ENCODE results near the gene FAM222B.
"Not testable (repeated sequence)": the region's sequence is repeated elsewhere in the genome, so short reads cannot be mapped to it uniquely, and the experiment has no call there.

The FAM222B gene

GRCh38 chr17:28842282-28843012, at the start of gene FAM222B:
FAM222B (minus strand) TSS chr17:28842790; CDS start chr17:28766667, 76,123 bp downstream.
- DNase-seq, result peak; percentile 99

GRCh38 chr17:28892024-28892423, 49.4 kb upstream of the FAM222B start:
- DNase-seq, result no peak

- DNase-seq, result no peak
These were observed 48.6 kb upstream of the FAM222B start for GRCh38 chr17:28891201-28891600.

- DNase-seq, result no peak
These were observed 47.4 kb upstream of the FAM222B start for GRCh38 chr17:28889996-28890395.

GRCh38 chr17:28888832-28889231, 46.2 kb upstream of the FAM222B start:
- DNase-seq, result no peak

- no peak for DNase-seq
These were observed 45.4 kb upstream of the FAM222B start for GRCh38 chr17:28887871-28888471.

- DNase-seq, result no peak
These were observed 43.4 kb upstream of the FAM222B start for GRCh38 chr17:28885951-28886350.

- DNase-seq, result no peak
These were observed 42.8 kb upstream of the FAM222B start for GRCh38 chr17:28885363-28885762.

- no peak for DNase-seq
These were observed 41.5 kb upstream of the FAM222B start for GRCh38 chr17:28883967-28884702.

- no peak for DNase-seq
These were observed 39.7 kb upstream of the FAM222B start for GRCh38 chr17:28882154-28882895.

GRCh38 chr17:28881533-28882056, 39.0 kb upstream of the FAM222B start:
- no peak for DNase-seq

GRCh38 chr17:28880572-28880945, 38.0 kb upstream of the FAM222B start:
- no peak for DNase-seq

GRCh38 chr17:28879886-28880571, 37.4 kb upstream of the FAM222B start:
- DNase-seq, result no peak

GRCh38 chr17:28878981-28879380, 36.4 kb upstream of the FAM222B start:
- peak; percentile 95 for DNase-seq

- DNase-seq, result no peak
These were observed 35.7 kb upstream of the FAM222B start for GRCh38 chr17:28878158-28878910.

- not testable (repeated sequence) for DNase-seq
These were observed 34.6 kb upstream of the FAM222B start for GRCh38 chr17:28877150-28877711.

GRCh38 chr17:28875848-28876550, 33.4 kb upstream of the FAM222B start:
- DNase-seq, result no peak

- DNase-seq, result no peak
These were observed 32.2 kb upstream of the FAM222B start for GRCh38 chr17:28874750-28875149.

- DNase-seq, result no peak
These were observed 31.2 kb upstream of the FAM222B start for GRCh38 chr17:28873839-28874238.

GRCh38 chr17:28871056-28871579, 28.5 kb upstream of the FAM222B start:
- DNase-seq, result no peak

Data from 8988T (cell line).